H1 (cell line): ENCODE results near the gene PTPRJ. TPM values are rescaled to one million over a fixed set of nuclear protein-coding genes. Genes with fewer than 3 reads are reported as not detected.

Experiments used
- CHD2 ChIP-seq: IDR thresholded peaks from 2 replicates; pipeline ENCODE4 v1.6.1; 2012; ENCODE audit warnings: low read length, improper control_type of control experiment
- RNF2 ChIP-seq: fragments of 200-900, 300-1000 bp; sonication (generic); IDR thresholded peaks from 2 replicates; pipeline ENCODE4 v1.7.1; 2016; ENCODE audit warnings: borderline replicate concordance, low read depth, mild to moderate bottlenecking, antibody characterized with exemption, low read length; ENCODE audit not compliant: poor library complexity, severe bottlenecking; ENCODE audit errors: missing control alignments
- SRF ChIP-seq: IDR thresholded peaks from 2 replicates; pipeline ENCODE4 v1.6.1; 2011; ENCODE audit warnings: mild to moderate bottlenecking, low read depth, low read length, moderate library complexity
- polyA plus RNA-seq, 7 experiments: library from polyadenylated mRNA; depleted of rRNA in 3 of 7; stranded (reverse) in 5 of 7; unstranded in 2 of 7; fragments of >200 nt in 5 of 7; fragments of 200-250 nt in 2 of 7; gene quantifications; 1 replicate in 5 of 7; 2 replicates in 1 of 7; 4 replicates in 1 of 7; pipeline versions ENCODE4 v1.2.1 to v1.2.3, GENCODE V29; 2011 to 2013; ENCODE audit warnings: missing spikeins in 2 of 7, mixed read lengths in 2 of 7
- total RNA-seq: library from RNA; stranded (reverse); fragmentation: NEBNext Ultra II Directional; extraction: Animal tissue kit (Norgen Biotek cat#: 25700); gene quantifications from 2 replicates; pipeline ENCODE4 v1.2.1, GENCODE V29; 2021
- TF ChIP-seq, protein P1 (sequence below): IDR thresholded peaks from 2 replicates; pipeline ENCODE4 v1.6.1; 2012; ENCODE audit warnings: inconsistent platforms

Gene PTPRJ
- total and polyA plus RNA-seq, 2 of the 8 experiments (the other 6 are each of a cell fraction or from before 2014, with no cell fraction given), result 4.4 to 22.6 TPM

DNA sequence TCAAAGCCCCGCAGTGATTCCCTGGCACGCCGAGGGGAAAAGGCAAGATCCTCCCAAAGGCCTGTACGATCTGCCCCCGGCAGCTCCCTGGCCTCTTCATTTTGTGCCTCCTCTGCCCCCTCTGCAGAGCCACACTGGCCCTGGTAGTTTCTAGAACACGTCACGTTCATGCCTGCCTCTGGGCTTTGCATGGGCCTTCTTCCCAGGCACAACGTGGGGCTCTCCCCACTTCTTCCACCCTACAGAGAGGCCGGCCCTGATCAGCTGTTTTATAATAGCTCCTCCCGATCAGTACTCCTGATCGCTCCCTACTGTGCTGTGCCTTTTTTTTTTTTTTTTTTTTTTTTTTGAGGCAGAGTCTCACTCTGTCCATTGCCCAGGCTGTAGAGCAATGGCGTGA lies 78.4 kb downstream of the PTPRJ start (continued):
- TF ChIP-seq, protein P1, sequence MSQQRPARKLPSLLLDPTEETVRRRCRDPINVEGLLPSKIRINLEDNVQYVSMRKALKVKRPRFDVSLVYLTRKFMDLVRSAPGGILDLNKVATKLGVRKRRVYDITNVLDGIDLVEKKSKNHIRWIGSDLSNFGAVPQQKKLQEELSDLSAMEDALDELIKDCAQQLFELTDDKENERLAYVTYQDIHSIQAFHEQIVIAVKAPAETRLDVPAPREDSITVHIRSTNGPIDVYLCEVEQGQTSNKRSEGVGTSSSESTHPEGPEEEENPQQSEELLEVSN, result no peak
- TF ChIP-seq RNF2, result no peak
- TF ChIP-seq SRF, result no peak
- TF ChIP-seq CHD2, result no peak
